SU-DHL-6 (cell line): ENCODE measurements around the gene KIF15.

ENCODE experiments used
- H2AFZ ChIP-seq: fragments of 200-600 bp; sonication (generic); 2 replicates; pipeline ENCODE4 v1.6.1; 2014; ENCODE audit warnings: low read depth, mild to moderate bottlenecking, moderate library complexity, mixed read lengths, antibody characterized with exemption, low read length; ENCODE audit not compliant: severe bottlenecking
- H3F3A ChIP-seq: fragments of 200-600 bp; shearing (Covaris generic); 2 replicates; pipeline ENCODE4 v1.6.0; 2016; ENCODE audit warnings: antibody characterized with exemption, mild to moderate bottlenecking; ENCODE audit not compliant: insufficient read depth
- H3K27ac ChIP-seq: fragments of 200-600 bp; sonication (generic); 2 replicates; pipeline ENCODE4 v1.5.1; 2016; ENCODE audit warnings: low read depth, mild to moderate bottlenecking, low read length, moderate library complexity, mixed read lengths
- H3K27me3 ChIP-seq: fragments of 200-600 bp; sonication (generic), shearing (Covaris generic); 2 replicates; pipeline ENCODE4 v1.6.0; 2014; ENCODE audit warnings: mild to moderate bottlenecking, low read length
- H3K36me3 ChIP-seq: fragments of 200-600 bp; sonication (generic); 2 replicates; pipeline ENCODE4 v1.6.1; 2014; ENCODE audit warnings: mild to moderate bottlenecking, low read length, mixed read lengths
- H3K4me2 ChIP-seq: fragments of 300-600, 200-600 bp; shearing (Covaris generic), sonication (generic); 2 replicates; pipeline ENCODE4 v1.6.0; 2014; ENCODE audit warnings: low read length, low read depth, mild to moderate bottlenecking; ENCODE audit not compliant: poor library complexity, severe bottlenecking
- H3K4me3 ChIP-seq: fragments of 200-600 bp; sonication (generic); 2 replicates; pipeline ENCODE4 v1.5.1; 2014; ENCODE audit warnings: antibody characterized with exemption, low read length, mild to moderate bottlenecking, mixed read lengths; ENCODE audit not compliant: insufficient read depth, poor library complexity, severe bottlenecking
- H3K79me2 ChIP-seq: fragments of 200-600 bp; sonication (generic); 2 replicates; pipeline ENCODE4 v1.6.1; 2014; ENCODE audit warnings: mild to moderate bottlenecking, low read length, moderate library complexity; ENCODE audit not compliant: insufficient read depth
- H3K9ac ChIP-seq: fragments of 200-600 bp; sonication (generic); 2 replicates; pipeline ENCODE4 v1.7.0; 2014; ENCODE audit warnings: mild to moderate bottlenecking, low read length
- H3K9me2 ChIP-seq: fragments of 200-600 bp; sonication (generic); replicated peaks from 2 replicates; pipeline ENCODE4 v1.6.1; 2014; ENCODE audit warnings: low read length; ENCODE audit not compliant: insufficient read depth
- H3K9me3 ChIP-seq: fragments of 200-600 bp; sonication (generic); 2 replicates; pipeline ENCODE4 v1.6.1; 2014; ENCODE audit warnings: low read length, mixed read lengths; ENCODE audit not compliant: insufficient read depth
- H4K20me1 ChIP-seq: fragments of 200-600 bp; sonication (generic); 2 replicates; pipeline ENCODE4 v1.6.1; 2014; ENCODE audit warnings: low read depth, mild to moderate bottlenecking, antibody characterized with exemption, low read length, moderate library complexity, mixed read lengths
- CTCF ChIP-seq: fragments of 200-600 bp; sonication (generic); IDR thresholded peaks from one replicate; pipeline ENCODE4 v1.5.1; 2017; ENCODE audit warnings: antibody characterized with exemption, mild to moderate bottlenecking, low read length, moderate library complexity; ENCODE audit not compliant: insufficient read depth, poor library complexity, severe bottlenecking
- EZH2phosphoT487 ChIP-seq: fragments of 200-600 bp; sonication (generic), shearing (Covaris generic); conservative IDR thresholded peaks from 2 replicates; pipeline ENCODE4 v1.6.1; 2018; ENCODE audit warnings: mild to moderate bottlenecking, antibody characterized with exemption, low read length, moderate library complexity, mixed read lengths

KIF15 gene

DNA sequence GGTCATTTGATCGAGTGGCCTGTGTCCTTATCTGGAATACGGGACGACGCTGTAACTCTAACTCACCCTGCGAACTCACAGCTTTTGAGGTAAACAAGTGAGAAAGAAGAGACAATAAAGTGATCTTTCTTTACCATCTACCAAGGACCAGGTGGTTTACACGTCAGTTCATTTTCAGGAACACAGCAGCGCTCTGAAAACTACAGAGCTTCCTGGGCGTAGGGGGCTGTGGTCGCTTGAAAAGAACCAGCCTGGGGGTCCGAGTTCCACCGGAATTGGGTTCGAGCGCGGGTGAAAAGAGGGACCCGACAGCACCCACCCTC lies 532 bp upstream of the KIF15 start:
- Histone ChIP-seq H3K79me2 (peaks cover 89% of the 10 kb centered on the region), H3K9ac (peak overlapping the region; percentile 80), H3F3A (no peaks in the 10 kb centered on the region), H2AFZ (peak overlapping the region; percentile 32), H3K9me3 (no peaks in the 10 kb centered on the region), H3K27me3 (no peaks in the 10 kb centered on the region), H3K27ac (peak overlapping the region; percentile 8; the same call in 1 of the 2 replicates), H4K20me1 (no peaks in the 10 kb centered on the region), H3K4me2 (peak overlapping the region; percentile 96), H3K9me2 (no peaks in the 10 kb centered on the region), H3K4me3 (peak overlapping the region; percentile 86), H3K36me3 (peaks cover 35% of the 10 kb centered on the region)
- TF ChIP-seq EZH2phosphoT487: no peak
- no peak for TF ChIP-seq CTCF

GRCh38 chr3:44762170-44762677 lies 630 bp downstream of the KIF15 start:
- Histone ChIP-seq H3K79me2 (peaks cover 87% of the 10 kb centered on the region), H3K9ac (peak overlapping the region; percentile 80), H3K27ac (peak overlapping the region; percentile 56), H3K4me2 (peak overlapping the region; percentile 75), H3K36me3 (peaks cover 43% of the 10 kb centered on the region), H3K9me2 (no peaks in the 10 kb centered on the region), H2AFZ (peak overlapping the region; percentile 23), H3F3A (no peaks in the 10 kb centered on the region), H4K20me1 (no peaks in the 10 kb centered on the region), H3K9me3 (no peaks in the 10 kb centered on the region), H3K4me3 (peak overlapping the region; percentile 86), H3K27me3 (no peaks in the 10 kb centered on the region)
- no peak for TF ChIP-seq CTCF
- no peak for TF ChIP-seq EZH2phosphoT487

DNA sequence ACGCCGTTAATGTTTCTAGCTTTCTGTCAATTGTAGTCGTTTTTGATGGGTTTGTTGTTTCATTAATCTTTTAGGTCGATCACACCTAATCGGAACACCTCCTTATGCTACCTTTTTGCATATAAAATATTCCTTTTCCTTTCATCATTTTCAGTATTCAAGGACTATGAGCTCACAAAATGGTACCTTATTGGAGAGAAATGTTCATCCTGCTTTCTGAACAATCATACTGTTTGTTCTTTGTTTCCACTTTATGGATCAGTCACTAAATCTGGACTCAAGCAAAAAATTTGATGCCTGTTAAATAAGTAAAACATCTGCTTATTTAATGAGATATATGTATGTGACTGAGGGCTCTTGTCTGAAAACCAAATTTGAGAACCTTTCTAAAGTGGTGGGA lies 1.1 kb downstream of the KIF15 start:
- H3K27me3 ChIP-seq: no peaks in the 10 kb centered on the region
- no peaks in the 10 kb centered on the region for H4K20me1 ChIP-seq
- peaks cover 43% of the 10 kb centered on the region for H3K36me3 ChIP-seq
- H3K9me3 ChIP-seq: no peaks in the 10 kb centered on the region
- peak overlapping the region; percentile 80 for H3K9ac ChIP-seq
- H3K27ac ChIP-seq: peak overlapping the region; percentile 56; the same call in 1 of the 2 replicates
- H2AFZ ChIP-seq: peak overlapping the region; percentile 23
- H3K4me3 ChIP-seq: peak overlapping the region; percentile 86
- no peaks in the 10 kb centered on the region for H3K9me2 ChIP-seq
- no peaks in the 10 kb centered on the region for H3F3A ChIP-seq
- TF ChIP-seq EZH2phosphoT487 (no peak), CTCF (no peak)
- H3K4me2 ChIP-seq: peak overlapping the region; percentile 75
- peaks cover 87% of the 10 kb centered on the region for H3K79me2 ChIP-seq
